ENCODE results near the gene HID1.

HID1 gene

GRCh38 chr17:74946641-74947040, 25.9 kb downstream of the HID1 start:
- TF ChIP-seq, protein P1, sequence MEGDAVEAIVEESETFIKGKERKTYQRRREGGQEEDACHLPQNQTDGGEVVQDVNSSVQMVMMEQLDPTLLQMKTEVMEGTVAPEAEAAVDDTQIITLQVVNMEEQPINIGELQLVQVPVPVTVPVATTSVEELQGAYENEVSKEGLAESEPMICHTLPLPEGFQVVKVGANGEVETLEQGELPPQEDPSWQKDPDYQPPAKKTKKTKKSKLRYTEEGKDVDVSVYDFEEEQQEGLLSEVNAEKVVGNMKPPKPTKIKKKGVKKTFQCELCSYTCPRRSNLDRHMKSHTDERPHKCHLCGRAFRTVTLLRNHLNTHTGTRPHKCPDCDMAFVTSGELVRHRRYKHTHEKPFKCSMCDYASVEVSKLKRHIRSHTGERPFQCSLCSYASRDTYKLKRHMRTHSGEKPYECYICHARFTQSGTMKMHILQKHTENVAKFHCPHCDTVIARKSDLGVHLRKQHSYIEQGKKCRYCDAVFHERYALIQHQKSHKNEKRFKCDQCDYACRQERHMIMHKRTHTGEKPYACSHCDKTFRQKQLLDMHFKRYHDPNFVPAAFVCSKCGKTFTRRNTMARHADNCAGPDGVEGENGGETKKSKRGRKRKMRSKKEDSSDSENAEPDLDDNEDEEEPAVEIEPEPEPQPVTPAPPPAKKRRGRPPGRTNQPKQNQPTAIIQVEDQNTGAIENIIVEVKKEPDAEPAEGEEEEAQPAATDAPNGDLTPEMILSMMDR (IDR thresholded peaks at IDR 0.05; ENCODE audit: insufficient read depth, missing control alignments): no peak
- DNase-seq (ENCODE audit: insufficient read length, low spot score): no peak
- FAIRE-seq: no peak

DNA sequence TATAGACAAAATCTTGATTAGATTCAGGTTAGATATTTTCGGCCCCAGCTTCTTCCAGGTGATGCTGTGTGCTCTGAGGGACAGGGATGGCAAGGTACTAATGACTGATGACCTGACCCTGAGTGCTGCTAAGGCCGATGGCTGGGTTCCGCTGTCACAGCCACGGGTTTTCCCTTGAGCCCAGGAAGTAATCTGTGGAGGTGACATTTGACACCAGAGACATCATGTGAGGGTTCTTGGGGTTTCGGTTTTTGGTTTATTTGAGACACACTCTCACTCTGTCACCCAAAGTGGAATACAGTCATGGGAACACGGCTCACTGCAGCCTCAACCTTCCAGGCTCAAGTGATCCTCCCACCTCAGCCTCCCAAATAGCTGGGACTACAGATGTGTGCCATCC, 27.0 kb downstream of the HID1 start:
- FAIRE-seq (no peak), DNase-seq (ENCODE audit: insufficient read length, low spot score) (no peak)
- TF ChIP-seq, protein P1 (IDR thresholded peaks at IDR 0.05; ENCODE audit: insufficient read depth, missing control alignments): no peak

DNA sequence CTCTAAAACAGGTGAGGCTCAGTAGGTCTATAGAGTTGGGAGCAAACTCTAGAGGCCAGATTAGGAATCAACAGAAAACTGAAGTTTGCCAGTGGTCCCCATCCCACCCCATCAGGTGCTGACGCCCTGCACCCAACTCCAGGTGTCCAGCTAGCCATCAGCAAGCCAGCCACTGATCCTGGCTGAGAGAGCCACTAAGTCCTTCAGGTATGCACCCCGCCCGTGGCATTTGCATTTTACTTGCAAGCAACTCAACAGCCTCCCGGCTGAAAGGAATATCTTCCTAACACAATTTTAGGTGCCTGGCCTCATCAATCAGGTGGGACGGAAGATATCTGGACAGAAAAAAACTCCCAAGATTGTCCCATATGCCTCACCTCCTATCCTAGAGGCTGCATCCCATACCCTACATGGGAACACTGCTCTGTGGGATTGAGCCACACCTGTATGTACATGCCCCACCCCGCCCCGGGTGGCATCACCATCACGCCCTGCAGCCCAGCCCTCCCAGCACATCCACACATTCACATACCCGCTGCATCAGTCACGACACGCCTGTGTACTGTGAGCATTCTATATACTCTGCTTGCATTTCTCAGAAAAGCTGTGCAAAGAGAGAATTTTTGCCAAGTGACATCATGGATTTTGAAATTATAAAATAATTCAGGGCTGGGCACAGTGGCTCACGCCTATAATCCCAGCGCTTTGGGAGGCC, 28.6 kb downstream of the HID1 start:
- TF ChIP-seq, protein P1 (IDR thresholded peaks at IDR 0.05; ENCODE audit: insufficient read depth, missing control alignments): no peak
- DNase-seq (ENCODE audit: insufficient read length, low spot score): no peak
- no peak for FAIRE-seq

- DNase-seq (ENCODE audit: insufficient read length, low spot score) (no peak), FAIRE-seq (no peak)
- TF ChIP-seq, protein P1 (IDR thresholded peaks at IDR 0.05; ENCODE audit: insufficient read depth, missing control alignments): no peak
Observed at GRCh38 chr17:74941128-74941725, 31.3 kb downstream of the HID1 start.

DNA sequence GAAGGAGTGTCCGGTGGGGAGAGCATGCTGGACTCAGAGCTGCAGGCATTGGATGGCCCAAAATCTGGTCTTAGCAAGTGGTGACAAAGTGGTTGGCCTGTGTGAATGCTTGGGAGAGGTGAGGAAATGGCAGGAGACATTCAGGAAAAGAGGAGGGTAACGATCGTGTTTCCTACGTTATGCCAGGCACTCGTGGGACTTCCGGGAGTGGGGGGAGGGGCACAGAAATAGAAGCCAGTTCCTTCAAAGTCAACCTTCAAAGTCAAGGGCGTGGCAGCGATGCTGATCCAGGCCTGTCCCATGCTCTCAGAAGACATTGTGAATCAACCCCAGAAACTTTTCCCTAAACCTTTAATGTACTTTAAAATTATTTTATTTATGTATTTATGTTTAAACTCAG, 33.0 kb downstream of the HID1 start:
- DNase-seq (ENCODE audit: insufficient read length, low spot score) (no peak), FAIRE-seq (no peak)
- TF ChIP-seq, protein P1 (IDR thresholded peaks at IDR 0.05; ENCODE audit: insufficient read depth, missing control alignments): no peak

GRCh38 chr17:74938194-74938950, 34.2 kb downstream of the HID1 start:
- DNase-seq (ENCODE audit: insufficient read length, low spot score) (no peak), FAIRE-seq (no peak)
- TF ChIP-seq, protein P1 (IDR thresholded peaks at IDR 0.05; ENCODE audit: insufficient read depth, missing control alignments): no peak

Measured in D721Med (cell line).